ENCODE measurements around the gene OR2L5.

The OR2L5 gene

DNA sequence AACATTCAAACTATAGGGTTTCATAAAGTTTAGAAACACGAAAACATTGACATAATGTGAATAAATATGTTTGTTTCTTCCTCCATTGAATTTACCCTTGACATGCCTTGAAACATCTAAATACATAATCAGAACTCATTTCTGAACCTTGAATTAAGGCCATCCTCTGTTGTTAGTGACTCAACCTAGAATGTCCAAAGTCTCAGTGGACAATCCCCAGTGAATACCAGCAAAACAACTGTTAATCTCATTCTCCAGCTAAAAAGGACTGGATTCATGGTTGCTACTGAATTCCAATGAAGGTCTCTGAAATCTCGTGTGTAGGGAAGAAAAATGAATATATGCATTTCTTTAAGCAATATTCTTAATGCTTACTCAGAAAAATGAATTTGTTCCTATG, 16.3 kb downstream of the OR2L5 start, which contains the start of gene OR2L2:
Gene OR2L2 (plus strand): TSS at position 301 of the 400 bp plus-strand sequence. CDS start 8,198 bp downstream, outside the sequence.
- Histone ChIP-seq H3K27ac (no peak within 1 kb of the TSS), H3K4me2 (no peak within 1 kb of the TSS), H4K20me1 (ENCODE audit: insufficient read depth) (no peaks in the 10 kb centered on the region), H3K4me3 (IDR thresholded peaks at IDR 0.05; ENCODE audit: insufficient read depth, low read depth, low read length) (no peak within 1 kb of the TSS), H3K4me1 (ENCODE audit: low read depth, poor library complexity, severe bottlenecking) (no peaks in the 10 kb centered on the region), H3K27me3 (ENCODE audit: insufficient read depth, low read depth) (no peaks in the 10 kb centered on the region), H3K79me2 (ENCODE audit: insufficient read depth, low read depth) (no peaks in the 10 kb centered on the region), H2AFZ (ENCODE audit: low read depth) (no peak within 1 kb of the TSS), H3K36me3 (ENCODE audit: insufficient read depth) (no peaks in the 10 kb centered on the region), H3K9ac (no peak within 1 kb of the TSS)
- no peak for TF ChIP-seq CTCF (conservative IDR thresholded peaks at IDR 0.05; ENCODE audit: low read depth, low read length)

DNA sequence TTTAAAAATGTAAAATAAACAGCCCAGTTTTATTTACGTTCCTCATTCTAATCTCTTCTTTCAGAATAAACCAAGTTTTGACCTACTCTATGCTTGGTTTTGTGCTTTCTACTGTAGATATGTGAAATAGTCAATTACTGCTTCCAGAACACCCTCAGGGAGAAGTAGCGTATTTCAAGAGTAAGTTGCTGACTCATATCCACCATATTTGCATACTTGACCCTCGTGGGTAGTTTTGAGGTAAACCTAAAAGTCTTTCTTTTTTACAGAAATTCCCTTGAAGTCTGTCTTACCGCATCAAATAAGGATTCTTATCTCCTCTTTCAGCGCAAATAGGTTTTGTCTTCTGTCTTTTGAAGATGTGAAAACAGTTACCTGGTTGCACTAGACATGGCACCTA, 31.7 kb downstream of the OR2L5 start:
- H3K27ac ChIP-seq = no peak overlapping the region
- H3K36me3 ChIP-seq (ENCODE audit: insufficient read depth) = no peaks in the 10 kb centered on the region
- no peaks in the 10 kb centered on the region for H3K79me2 ChIP-seq (ENCODE audit: insufficient read depth, low read depth)
- H3K4me2 ChIP-seq = no peak overlapping the region
- H2AFZ ChIP-seq (ENCODE audit: low read depth) = no peak overlapping the region
- no peaks in the 10 kb centered on the region for H3K27me3 ChIP-seq (ENCODE audit: insufficient read depth, low read depth)
- no peak for TF ChIP-seq CTCF (conservative IDR thresholded peaks at IDR 0.05; ENCODE audit: low read depth, low read length)
- H3K9ac ChIP-seq = no peak overlapping the region
- H3K4me1 ChIP-seq (ENCODE audit: low read depth, poor library complexity, severe bottlenecking) = no peaks in the 10 kb centered on the region
- H3K4me3 ChIP-seq (IDR thresholded peaks at IDR 0.05; ENCODE audit: insufficient read depth, low read depth, low read length) = no peak overlapping the region
- no peaks in the 10 kb centered on the region for H4K20me1 ChIP-seq (ENCODE audit: insufficient read depth)

DNA sequence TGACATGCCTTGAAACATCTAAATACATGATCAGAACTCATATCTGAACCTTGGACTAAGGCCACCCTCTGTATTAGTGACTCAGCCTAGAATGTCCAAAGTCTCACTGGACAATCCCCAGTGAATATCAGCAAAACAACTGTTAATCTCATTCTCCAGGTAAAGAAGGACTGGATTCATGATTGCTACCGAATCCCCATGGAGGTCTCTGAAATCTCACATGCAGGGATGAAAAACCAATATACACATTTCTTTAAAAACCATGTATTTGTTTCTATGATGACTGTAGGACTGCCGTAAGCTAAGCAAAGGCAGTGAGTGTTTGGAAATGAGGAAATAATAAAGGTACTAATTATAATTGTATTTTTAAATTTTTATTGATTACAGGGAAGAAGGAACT, 33.1 kb downstream of the OR2L5 start, which contains the start of gene OR2L3:
Gene OR2L3 (plus strand): TSS at position 301 of the 400 bp plus-strand sequence. CDS start 13,846 bp downstream, outside the sequence.
- no peaks in the 10 kb centered on the region for H3K4me1 ChIP-seq (ENCODE audit: low read depth, poor library complexity, severe bottlenecking)
- no peak within 1 kb of the TSS for H3K4me3 ChIP-seq (IDR thresholded peaks at IDR 0.05; ENCODE audit: insufficient read depth, low read depth, low read length)
- no peaks in the 10 kb centered on the region for H3K36me3 ChIP-seq (ENCODE audit: insufficient read depth)
- H3K4me2 ChIP-seq = no peak within 1 kb of the TSS
- H3K27me3 ChIP-seq (ENCODE audit: insufficient read depth, low read depth) = no peaks in the 10 kb centered on the region
- no peak within 1 kb of the TSS for H3K9ac ChIP-seq
- H3K27ac ChIP-seq = no peak within 1 kb of the TSS
- H2AFZ ChIP-seq (ENCODE audit: low read depth) = no peak within 1 kb of the TSS
- no peaks in the 10 kb centered on the region for H4K20me1 ChIP-seq (ENCODE audit: insufficient read depth)
- H3K79me2 ChIP-seq (ENCODE audit: insufficient read depth, low read depth) = no peaks in the 10 kb centered on the region
- TF ChIP-seq CTCF (conservative IDR thresholded peaks at IDR 0.05; ENCODE audit: low read depth, low read length) = no peak

GRCh38 chr1:248047008-248047407, 33.5 kb downstream of the OR2L5 start:
- H3K79me2 ChIP-seq (ENCODE audit: insufficient read depth, low read depth) = no peaks in the 10 kb centered on the region
- no peak overlapping the region for H3K4me3 ChIP-seq (IDR thresholded peaks at IDR 0.05; ENCODE audit: insufficient read depth, low read depth, low read length)
- H3K27ac ChIP-seq = no peak overlapping the region
- no peaks in the 10 kb centered on the region for H3K27me3 ChIP-seq (ENCODE audit: insufficient read depth, low read depth)
- no peaks in the 10 kb centered on the region for H3K4me1 ChIP-seq (ENCODE audit: low read depth, poor library complexity, severe bottlenecking)
- no peak overlapping the region for H3K4me2 ChIP-seq
- H3K9ac ChIP-seq = no peak overlapping the region
- no peaks in the 10 kb centered on the region for H3K36me3 ChIP-seq (ENCODE audit: insufficient read depth)
- TF ChIP-seq CTCF (conservative IDR thresholded peaks at IDR 0.05; ENCODE audit: low read depth, low read length) = no peak
- no peaks in the 10 kb centered on the region for H4K20me1 ChIP-seq (ENCODE audit: insufficient read depth)
- no peak overlapping the region for H2AFZ ChIP-seq (ENCODE audit: low read depth)
